NCI-H2029 treated with DMSO at 0.1 percent for 48 hours (cell line): ENCODE results near the gene TMOD3.

Source experiments
- DNase-seq: peaks from one replicate; lab custom pipeline; 2025; lab: John Stamatoyannopoulos, UW

The TMOD3 gene

GRCh38 chr15:51828621-51829375, 655 bp upstream of the TMOD3 start:
- no peak for DNase-seq

- DNase-seq: no peak
Observed at GRCh38 chr15:51830276-51830806, 888 bp downstream of the TMOD3 start.

GRCh38 chr15:51833772-51834171, 4.3 kb downstream of the TMOD3 start:
- DNase-seq: no peak

- no peak for DNase-seq
Observed at GRCh38 chr15:51837792-51838251, 8.4 kb downstream of the TMOD3 start.

GRCh38 chr15:51838270-51838669, 8.8 kb downstream of the TMOD3 start:
- no peak for DNase-seq

- no peak for DNase-seq
Observed at GRCh38 chr15:51840692-51841091, 11.2 kb downstream of the TMOD3 start.

GRCh38 chr15:51841406-51842040, 12.1 kb downstream of the TMOD3 start:
- no peak for DNase-seq

- DNase-seq: no peak
Observed at GRCh38 chr15:51842265-51842664, 12.8 kb downstream of the TMOD3 start.

- DNase-seq: no peak
Observed at GRCh38 chr15:51842852-51843737, 13.6 kb downstream of the TMOD3 start.

GRCh38 chr15:51844747-51845426, 15.4 kb downstream of the TMOD3 start:
- no peak for DNase-seq

GRCh38 chr15:51846066-51846462, 16.6 kb downstream of the TMOD3 start:
- DNase-seq: no peak

- no peak for DNase-seq
Observed at GRCh38 chr15:51846463-51847230, 17.2 kb downstream of the TMOD3 start.

GRCh38 chr15:51848811-51849210, 19.4 kb downstream of the TMOD3 start:
- no peak for DNase-seq

GRCh38 chr15:51849860-51850259, 20.4 kb downstream of the TMOD3 start:
- no peak for DNase-seq

- DNase-seq: no peak
Observed at GRCh38 chr15:51853998-51854397, 24.5 kb downstream of the TMOD3 start.

GRCh38 chr15:51855612-51856011, 26.2 kb downstream of the TMOD3 start:
- no peak for DNase-seq

GRCh38 chr15:51856714-51857380, 27.4 kb downstream of the TMOD3 start:
- no peak for DNase-seq

GRCh38 chr15:51861557-51862359, 32.3 kb downstream of the TMOD3 start:
- no peak for DNase-seq

GRCh38 chr15:51863131-51863530, 33.7 kb downstream of the TMOD3 start:
- DNase-seq: no peak
